WTC11 (cell line): Measurements from ENCODE around the gene BCL2A1. TPM values are rescaled to one million over a fixed set of nuclear protein-coding genes. Genes with fewer than 3 reads are reported as not detected.
A peak's percentile ranks its signal among the peaks of the same experiment; 100 is the strongest.

Experiments used
- ATF1 ChIP-seq: sonication (generic); formaldehyde crosslinking; IDR thresholded peaks from 2 replicates; pipeline ENCODE4 v1.8.1; 2023; ENCODE audit warnings: mild to moderate bottlenecking, moderate library complexity, missing genetic modification reagents
- ATF3 ChIP-seq: sonication (generic); formaldehyde crosslinking; conservative IDR thresholded peaks from 2 replicates; pipeline ENCODE4 v1.8.1; 2022; ENCODE audit warnings: mild to moderate bottlenecking, missing genetic modification reagents
- E2F4 ChIP-seq: sonication (generic); formaldehyde crosslinking; IDR thresholded peaks from 2 replicates; pipeline ENCODE4 v1.8.1; 2022; ENCODE audit warnings: low read depth, mild to moderate bottlenecking, moderate library complexity, missing genetic modification reagents, borderline replicate concordance
- E2F5 ChIP-seq: sonication (generic); formaldehyde crosslinking; IDR thresholded peaks from 2 replicates; pipeline ENCODE4 v1.8.1; 2022; ENCODE audit warnings: mild to moderate bottlenecking, moderate library complexity, missing genetic modification reagents
- FOXK1 ChIP-seq: sonication (generic); formaldehyde crosslinking; IDR thresholded peaks from 2 replicates; pipeline ENCODE4 v1.8.0; 2022; ENCODE audit warnings: mild to moderate bottlenecking, moderate library complexity, missing genetic modification reagents
- FOXP1 ChIP-seq: sonication (generic); formaldehyde crosslinking; IDR thresholded peaks from 2 replicates; pipeline ENCODE4 v1.8.0; 2022; ENCODE audit warnings: missing genetic modification reagents, mild to moderate bottlenecking, moderate library complexity, borderline replicate concordance
- GABPB1 ChIP-seq: sonication (generic); formaldehyde crosslinking; IDR thresholded peaks from 2 replicates; pipeline ENCODE4 v1.8.1; 2023; ENCODE audit warnings: mild to moderate bottlenecking, missing genetic modification reagents
- GTF2I ChIP-seq: fragments of 250-450 bp; sonication (Bioruptor Pico); conservative IDR thresholded peaks from 2 replicates; pipeline ENCODE4 v1.4.0; 2021; ENCODE audit warnings: mild to moderate bottlenecking
- MYBL2 ChIP-seq: sonication (generic); formaldehyde crosslinking; IDR thresholded peaks from 2 replicates; pipeline ENCODE4 v1.8.1; 2023; ENCODE audit warnings: mild to moderate bottlenecking, moderate library complexity, missing genetic modification reagents
- NFYB ChIP-seq: sonication (generic); formaldehyde crosslinking; conservative IDR thresholded peaks from 2 replicates; pipeline ENCODE4 v1.8.0; 2022; ENCODE audit warnings: low read depth, missing genetic modification reagents
- OVOL2 ChIP-seq: fragments of 250-450 bp; sonication (Bioruptor Pico); IDR thresholded peaks from 2 replicates; pipeline ENCODE4 v1.9.0; 2021; ENCODE audit warnings: mild to moderate bottlenecking, borderline replicate concordance
- PRRX2 ChIP-seq: fragments of 250-450 bp; sonication (Bioruptor Pico); IDR thresholded peaks from 2 replicates; pipeline ENCODE4 v1.8.0; 2021; ENCODE audit warnings: mild to moderate bottlenecking
- ZNF219 ChIP-seq: sonication (generic); formaldehyde crosslinking; IDR thresholded peaks from 2 replicates; pipeline ENCODE4 v1.8.0; 2023; ENCODE audit warnings: missing genetic modification reagents, mild to moderate bottlenecking, borderline replicate concordance
- ZNF232 ChIP-seq: sonication (generic); formaldehyde crosslinking; IDR thresholded peaks from 2 replicates; pipeline ENCODE4 v1.8.0; 2022; ENCODE audit warnings: mild to moderate bottlenecking, missing genetic modification reagents
- ZNF671 ChIP-seq: fragments of 250-450 bp; sonication (Bioruptor Pico); IDR thresholded peaks from 2 replicates; pipeline ENCODE4 v1.8.0; 2021; ENCODE audit warnings: mild to moderate bottlenecking
- total RNA-seq: library from RNA; stranded (reverse); gene quantifications from 3 replicates; pipeline ENCODE4 v1.2.3, GENCODE V29; 2021
- TF ChIP-seq, protein P1 (sequence below): sonication (generic); formaldehyde crosslinking; IDR thresholded peaks from 2 replicates; pipeline ENCODE4 v1.8.1; 2023; ENCODE audit warnings: mild to moderate bottlenecking, missing genetic modification reagents, borderline replicate concordance
- TF ChIP-seq, protein P2 (sequence below): fragments of 250-450 bp; sonication (Bioruptor Pico); IDR thresholded peaks from 2 replicates; pipeline ENCODE4 v1.9.0; 2021; ENCODE audit warnings: mild to moderate bottlenecking
- TF ChIP-seq, protein P3 (sequence below): sonication (generic); formaldehyde crosslinking; IDR thresholded peaks from 2 replicates; pipeline ENCODE4 v1.8.1; 2022; ENCODE audit warnings: mild to moderate bottlenecking, missing genetic modification reagents, moderate library complexity, borderline replicate concordance
- TF ChIP-seq, protein P4 (sequence below): sonication (generic); formaldehyde crosslinking; IDR thresholded peaks from 2 replicates; pipeline ENCODE4 v1.8.0; 2023; ENCODE audit warnings: missing genetic modification reagents, mild to moderate bottlenecking, borderline replicate concordance
- TF ChIP-seq, protein P5 (sequence below): fragments of 250-450 bp; sonication (Bioruptor Pico); IDR thresholded peaks from 2 replicates; pipeline ENCODE4 v1.9.0; 2021; ENCODE audit warnings: moderate library complexity, mild to moderate bottlenecking, inconsistent platforms, borderline replicate concordance

The BCL2A1 gene
- total RNA-seq, 1 experiment from 2014 or later = 0.28 TPM

DNA sequence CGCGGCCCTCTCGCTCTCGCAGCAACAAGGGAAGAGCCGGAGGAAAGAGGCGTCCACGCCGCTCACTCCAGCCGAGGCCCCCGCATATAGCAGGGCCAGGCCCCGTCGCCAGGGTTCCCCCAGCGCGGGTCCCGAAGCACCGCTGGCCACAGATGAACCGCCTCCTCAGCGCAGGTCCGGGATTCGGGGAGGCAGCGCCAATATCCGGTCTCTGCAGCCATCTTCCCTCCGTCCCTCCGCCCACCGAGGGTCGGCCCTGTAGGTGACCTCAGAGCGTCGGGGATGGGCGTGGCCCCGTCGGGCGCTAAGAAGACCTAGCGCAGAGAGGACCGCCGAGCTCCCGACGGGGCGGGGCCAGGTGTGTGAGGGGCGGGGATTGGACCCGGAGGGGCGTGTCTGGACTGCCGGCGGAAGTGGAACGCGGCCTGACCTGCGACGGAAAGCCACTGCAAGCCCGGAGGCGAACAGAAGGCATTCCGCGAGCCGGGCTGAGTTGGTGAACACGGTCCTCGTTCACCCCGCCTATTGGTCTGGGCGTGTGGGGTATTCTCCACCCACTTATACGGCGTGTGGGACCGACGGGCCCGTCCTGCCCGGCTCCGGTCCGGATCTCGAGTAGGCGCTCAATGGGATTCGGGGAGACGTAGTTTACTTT, 47.4 kb downstream of the BCL2A1 start (continued):
- TF ChIP-seq, protein P1, sequence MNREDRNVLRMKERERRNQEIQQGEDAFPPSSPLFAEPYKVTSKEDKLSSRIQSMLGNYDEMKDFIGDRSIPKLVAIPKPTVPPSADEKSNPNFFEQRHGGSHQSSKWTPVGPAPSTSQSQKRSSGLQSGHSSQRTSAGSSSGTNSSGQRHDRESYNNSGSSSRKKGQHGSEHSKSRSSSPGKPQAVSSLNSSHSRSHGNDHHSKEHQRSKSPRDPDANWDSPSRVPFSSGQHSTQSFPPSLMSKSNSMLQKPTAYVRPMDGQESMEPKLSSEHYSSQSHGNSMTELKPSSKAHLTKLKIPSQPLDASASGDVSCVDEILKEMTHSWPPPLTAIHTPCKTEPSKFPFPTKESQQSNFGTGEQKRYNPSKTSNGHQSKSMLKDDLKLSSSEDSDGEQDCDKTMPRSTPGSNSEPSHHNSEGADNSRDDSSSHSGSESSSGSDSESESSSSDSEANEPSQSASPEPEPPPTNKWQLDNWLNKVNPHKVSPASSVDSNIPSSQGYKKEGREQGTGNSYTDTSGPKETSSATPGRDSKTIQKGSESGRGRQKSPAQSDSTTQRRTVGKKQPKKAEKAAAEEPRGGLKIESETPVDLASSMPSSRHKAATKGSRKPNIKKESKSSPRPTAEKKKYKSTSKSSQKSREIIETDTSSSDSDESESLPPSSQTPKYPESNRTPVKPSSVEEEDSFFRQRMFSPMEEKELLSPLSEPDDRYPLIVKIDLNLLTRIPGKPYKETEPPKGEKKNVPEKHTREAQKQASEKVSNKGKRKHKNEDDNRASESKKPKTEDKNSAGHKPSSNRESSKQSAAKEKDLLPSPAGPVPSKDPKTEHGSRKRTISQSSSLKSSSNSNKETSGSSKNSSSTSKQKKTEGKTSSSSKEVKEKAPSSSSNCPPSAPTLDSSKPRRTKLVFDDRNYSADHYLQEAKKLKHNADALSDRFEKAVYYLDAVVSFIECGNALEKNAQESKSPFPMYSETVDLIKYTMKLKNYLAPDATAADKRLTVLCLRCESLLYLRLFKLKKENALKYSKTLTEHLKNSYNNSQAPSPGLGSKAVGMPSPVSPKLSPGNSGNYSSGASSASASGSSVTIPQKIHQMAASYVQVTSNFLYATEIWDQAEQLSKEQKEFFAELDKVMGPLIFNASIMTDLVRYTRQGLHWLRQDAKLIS (CRISPR knock-in tag) = peak; percentile 63; the same call in 1 of the 2 replicates
- no peak for TF ChIP-seq ATF3
- no peak for TF ChIP-seq ZNF671 (CRISPR knock-in tag)
- no peak for TF ChIP-seq PRRX2 (CRISPR knock-in tag)
- TF ChIP-seq, protein P2, sequence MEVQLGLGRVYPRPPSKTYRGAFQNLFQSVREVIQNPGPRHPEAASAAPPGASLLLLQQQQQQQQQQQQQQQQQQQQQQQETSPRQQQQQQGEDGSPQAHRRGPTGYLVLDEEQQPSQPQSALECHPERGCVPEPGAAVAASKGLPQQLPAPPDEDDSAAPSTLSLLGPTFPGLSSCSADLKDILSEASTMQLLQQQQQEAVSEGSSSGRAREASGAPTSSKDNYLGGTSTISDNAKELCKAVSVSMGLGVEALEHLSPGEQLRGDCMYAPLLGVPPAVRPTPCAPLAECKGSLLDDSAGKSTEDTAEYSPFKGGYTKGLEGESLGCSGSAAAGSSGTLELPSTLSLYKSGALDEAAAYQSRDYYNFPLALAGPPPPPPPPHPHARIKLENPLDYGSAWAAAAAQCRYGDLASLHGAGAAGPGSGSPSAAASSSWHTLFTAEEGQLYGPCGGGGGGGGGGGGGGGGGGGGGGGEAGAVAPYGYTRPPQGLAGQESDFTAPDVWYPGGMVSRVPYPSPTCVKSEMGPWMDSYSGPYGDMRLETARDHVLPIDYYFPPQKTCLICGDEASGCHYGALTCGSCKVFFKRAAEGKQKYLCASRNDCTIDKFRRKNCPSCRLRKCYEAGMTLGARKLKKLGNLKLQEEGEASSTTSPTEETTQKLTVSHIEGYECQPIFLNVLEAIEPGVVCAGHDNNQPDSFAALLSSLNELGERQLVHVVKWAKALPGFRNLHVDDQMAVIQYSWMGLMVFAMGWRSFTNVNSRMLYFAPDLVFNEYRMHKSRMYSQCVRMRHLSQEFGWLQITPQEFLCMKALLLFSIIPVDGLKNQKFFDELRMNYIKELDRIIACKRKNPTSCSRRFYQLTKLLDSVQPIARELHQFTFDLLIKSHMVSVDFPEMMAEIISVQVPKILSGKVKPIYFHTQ = no peak
- TF ChIP-seq FOXK1 (CRISPR knock-in tag) = peak; percentile 28; the same call in 1 of the 2 replicates
- no peak for TF ChIP-seq ATF1
- TF ChIP-seq OVOL2 (CRISPR knock-in tag) = no peak
- no peak; the same call in 1 of the 2 replicates for TF ChIP-seq MYBL2
- 0 out of 2 replicates have a peak, but pooled peaks have one; percentile 52 for TF ChIP-seq ZNF219 (CRISPR knock-in tag)
- no peak for TF ChIP-seq FOXP1 (CRISPR knock-in tag)
- no peak; the same call in 1 of the 2 replicates for TF ChIP-seq NFYB (CRISPR knock-in tag)
- no peak for TF ChIP-seq GTF2I
- TF ChIP-seq GABPB1 (CRISPR knock-in tag) = no peak
- TF ChIP-seq E2F4 (CRISPR knock-in tag) = no peak
- TF ChIP-seq ZNF232 (CRISPR knock-in tag) = peak; percentile 77
- TF ChIP-seq, protein P3, sequence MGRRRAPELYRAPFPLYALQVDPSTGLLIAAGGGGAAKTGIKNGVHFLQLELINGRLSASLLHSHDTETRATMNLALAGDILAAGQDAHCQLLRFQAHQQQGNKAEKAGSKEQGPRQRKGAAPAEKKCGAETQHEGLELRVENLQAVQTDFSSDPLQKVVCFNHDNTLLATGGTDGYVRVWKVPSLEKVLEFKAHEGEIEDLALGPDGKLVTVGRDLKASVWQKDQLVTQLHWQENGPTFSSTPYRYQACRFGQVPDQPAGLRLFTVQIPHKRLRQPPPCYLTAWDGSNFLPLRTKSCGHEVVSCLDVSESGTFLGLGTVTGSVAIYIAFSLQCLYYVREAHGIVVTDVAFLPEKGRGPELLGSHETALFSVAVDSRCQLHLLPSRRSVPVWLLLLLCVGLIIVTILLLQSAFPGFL = no peak
- TF ChIP-seq, protein P4, sequence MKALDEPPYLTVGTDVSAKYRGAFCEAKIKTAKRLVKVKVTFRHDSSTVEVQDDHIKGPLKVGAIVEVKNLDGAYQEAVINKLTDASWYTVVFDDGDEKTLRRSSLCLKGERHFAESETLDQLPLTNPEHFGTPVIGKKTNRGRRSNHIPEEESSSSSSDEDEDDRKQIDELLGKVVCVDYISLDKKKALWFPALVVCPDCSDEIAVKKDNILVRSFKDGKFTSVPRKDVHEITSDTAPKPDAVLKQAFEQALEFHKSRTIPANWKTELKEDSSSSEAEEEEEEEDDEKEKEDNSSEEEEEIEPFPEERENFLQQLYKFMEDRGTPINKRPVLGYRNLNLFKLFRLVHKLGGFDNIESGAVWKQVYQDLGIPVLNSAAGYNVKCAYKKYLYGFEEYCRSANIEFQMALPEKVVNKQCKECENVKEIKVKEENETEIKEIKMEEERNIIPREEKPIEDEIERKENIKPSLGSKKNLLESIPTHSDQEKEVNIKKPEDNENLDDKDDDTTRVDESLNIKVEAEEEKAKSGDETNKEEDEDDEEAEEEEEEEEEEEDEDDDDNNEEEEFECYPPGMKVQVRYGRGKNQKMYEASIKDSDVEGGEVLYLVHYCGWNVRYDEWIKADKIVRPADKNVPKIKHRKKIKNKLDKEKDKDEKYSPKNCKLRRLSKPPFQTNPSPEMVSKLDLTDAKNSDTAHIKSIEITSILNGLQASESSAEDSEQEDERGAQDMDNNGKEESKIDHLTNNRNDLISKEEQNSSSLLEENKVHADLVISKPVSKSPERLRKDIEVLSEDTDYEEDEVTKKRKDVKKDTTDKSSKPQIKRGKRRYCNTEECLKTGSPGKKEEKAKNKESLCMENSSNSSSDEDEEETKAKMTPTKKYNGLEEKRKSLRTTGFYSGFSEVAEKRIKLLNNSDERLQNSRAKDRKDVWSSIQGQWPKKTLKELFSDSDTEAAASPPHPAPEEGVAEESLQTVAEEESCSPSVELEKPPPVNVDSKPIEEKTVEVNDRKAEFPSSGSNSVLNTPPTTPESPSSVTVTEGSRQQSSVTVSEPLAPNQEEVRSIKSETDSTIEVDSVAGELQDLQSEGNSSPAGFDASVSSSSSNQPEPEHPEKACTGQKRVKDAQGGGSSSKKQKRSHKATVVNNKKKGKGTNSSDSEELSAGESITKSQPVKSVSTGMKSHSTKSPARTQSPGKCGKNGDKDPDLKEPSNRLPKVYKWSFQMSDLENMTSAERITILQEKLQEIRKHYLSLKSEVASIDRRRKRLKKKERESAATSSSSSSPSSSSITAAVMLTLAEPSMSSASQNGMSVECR (CRISPR knock-in tag) = no peak
- TF ChIP-seq, protein P5, sequence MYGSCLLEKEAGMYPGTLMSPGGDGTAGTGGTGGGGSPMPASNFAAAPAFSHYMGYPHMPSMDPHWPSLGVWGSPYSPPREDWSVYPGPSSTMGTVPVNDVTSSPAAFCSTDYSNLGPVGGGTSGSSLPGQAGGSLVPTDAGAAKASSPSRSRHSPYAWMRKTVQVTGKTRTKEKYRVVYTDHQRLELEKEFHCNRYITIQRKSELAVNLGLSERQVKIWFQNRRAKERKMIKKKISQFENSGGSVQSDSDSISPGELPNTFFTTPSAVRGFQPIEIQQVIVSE (CRISPR knock-in tag) = no peak
- no peak for TF ChIP-seq E2F5 (CRISPR knock-in tag)
